Heart left ventricle (tissue), 16 donors: ENCODE data around the gene HS3ST2. TPM values are rescaled to one million over a fixed set of nuclear protein-coding genes. Genes with fewer than 3 reads are reported as not detected.

Source experiments
- ATAC-seq, 4 donors: fragments of 200-7000 bp; cut with Tn5 transposase; one replicate each; pipeline ENCODE4 v1.9.1; 2020 to 2022; ENCODE audit warnings: moderate library complexity in 4 of 4, mild to moderate bottlenecking in 3 of 4, moderate number of reproducible peaks in 1 of 4
- DNase-seq, 5 donors: peaks; one replicate each; pipeline ENCODE4 v3.0.0-alpha.2; 2020
- H3K27ac ChIP-seq, 12 donors: fragments of 200-600 bp; sonication (generic) in 4 of 12; one replicate each; pipeline versions ENCODE4 v1.5.0 to v1.8.0; 2016 to 2022; ENCODE audit warnings: mild to moderate bottlenecking in 2 of 12
- H3K27me3 ChIP-seq, 9 donors: fragments of 200-600 bp; sonication (generic) in 2 of 9; one replicate each; pipeline versions ENCODE4 v1.5.1 to v1.8.0; 2016 to 2022; ENCODE audit warnings: mild to moderate bottlenecking in 3 of 9
- H3K36me3 ChIP-seq, 9 donors: fragments of 200-600 bp; sonication (generic) in 2 of 9; one replicate each; pipeline versions ENCODE4 v1.5.0 to v1.8.0; 2018 to 2022; ENCODE audit warnings: mild to moderate bottlenecking in 2 of 9
- H3K4me1 ChIP-seq, 12 donors: fragments of 200-600 bp; sonication (generic) in 4 of 12; one replicate each; pipeline versions ENCODE4 v1.5.0 to v1.8.0; 2016 to 2022; ENCODE audit warnings: mild to moderate bottlenecking in 3 of 12
- H3K4me3 ChIP-seq, 12 donors: fragments of 200-600 bp; sonication (generic) in 4 of 12; one replicate each; pipeline versions ENCODE4 v1.5.0 to v1.8.0; 2017 to 2022; ENCODE audit warnings: mild to moderate bottlenecking in 9 of 12, moderate library complexity in 4 of 12
- H3K9me3 ChIP-seq, 12 donors: fragments of 200-600 bp; sonication (generic) in 4 of 12; one replicate each; pipeline versions ENCODE4 v1.5.0 to v1.8.0; 2016 to 2022; ENCODE audit warnings: mild to moderate bottlenecking in 1 of 12
- POLR2A ChIP-seq, 2 donors: fragments of 450-650 bp; IDR thresholded peaks; one replicate each; pipeline ENCODE4 v1.6.1; 2017; ENCODE audit warnings: antibody characterized with exemption in 2 of 2, mild to moderate bottlenecking in 2 of 2, moderate library complexity in 2 of 2
- WGBS, 4 donors: extraction: QIAGEN DNeasy Blood & Tissue Kit in 2 of 4; methylation state at CpG; one replicate each; pipeline versions ENCODE4 v1.1.5 to v1.1.7; 2013 to 2018; 5-methylcytosine and 5-hydroxymethylcytosine counted together
- intact Hi-C, 10 donors: fragments of 100-400 bp; cut with DNase I; formaldehyde crosslinking; loops; one replicate each; pipeline versions ENCODE4 v1.11.1 to v1.14.2; 2022
- polyA plus RNA-seq, 2 donors: library from polyadenylated mRNA; stranded (reverse); fragments of 200-250 nt; gene quantifications; one replicate each; pipeline ENCODE4 v1.2.3, GENCODE V29; 2013
- total RNA-seq, 9 donors: library from RNA; depleted of rRNA in 2 of 9; stranded (reverse); fragments of >200 nt in 2 of 9; fragmentation: NEBNext Ultra II Directional in 3 of 9; extraction: Animal tissue kit (Norgen Biotek cat#: 25700) in 3 of 9; gene quantifications; one replicate each; pipeline versions ENCODE4 v1.1.0 to v1.2.4, GENCODE V29; 2016 to 2023
- TF ChIP-seq, protein P1 (sequence below), 12 donors: fragments of 200-600 bp; sonication (generic) in 4 of 12; IDR thresholded peaks; one replicate each; pipeline versions ENCODE4 v1.5.0 to v1.8.0; 2018 to 2022; ENCODE audit warnings: antibody characterized with exemption in 12 of 12, mild to moderate bottlenecking in 5 of 12
- donor health status: ischemic (EF 13 %, LVEDD 7.1; RV severe dilation, severe dysfunction).
- donor health status: healthy with polysubstance abuse.
- donor health status: DM: no; HTN: yes; CAD: no.
- donor health status: DM: no; HTN: no; CAD: no.
- donor health status: ischemic (EF 25% LVEDD 6.9; RV normal size, moderate dysfunction).
- donor health status: ischemic (EF 25% LVEDD 5.7; RV mildly dilated, moderate dysfunction).
- donor health status: healthy.
- donor health status: DM: yes; HTN: yes; CAD: no.
- donor health status: ischemic (EF 35%, LVEDD 5.7; RV mildly dilated, moderate dysfunction).
- donor health status: nonischemic (EF 11% LVEDD 7.7; RV severe dilation, severe dysfunction).
- donor health status: DM: yes; HTN: yes; CAD: no.
- donor health status: PGD.
- donor health status: ischemic (EF 29% LVEDD 5.4; RV normal size, mild dysfunction).
- donor health status: nonischemic (EF 23%, LVEDD 6.1; RV moderate dilation, normal function).

HS3ST2 gene
- total and polyA plus RNA-seq, 11 donors: 0.08 to 4.3 (median 0.20) TPM

GRCh38 chr16:22882981-22883380 is 69.0 kb downstream of the HS3ST2 start:
- TF ChIP-seq, protein P1, sequence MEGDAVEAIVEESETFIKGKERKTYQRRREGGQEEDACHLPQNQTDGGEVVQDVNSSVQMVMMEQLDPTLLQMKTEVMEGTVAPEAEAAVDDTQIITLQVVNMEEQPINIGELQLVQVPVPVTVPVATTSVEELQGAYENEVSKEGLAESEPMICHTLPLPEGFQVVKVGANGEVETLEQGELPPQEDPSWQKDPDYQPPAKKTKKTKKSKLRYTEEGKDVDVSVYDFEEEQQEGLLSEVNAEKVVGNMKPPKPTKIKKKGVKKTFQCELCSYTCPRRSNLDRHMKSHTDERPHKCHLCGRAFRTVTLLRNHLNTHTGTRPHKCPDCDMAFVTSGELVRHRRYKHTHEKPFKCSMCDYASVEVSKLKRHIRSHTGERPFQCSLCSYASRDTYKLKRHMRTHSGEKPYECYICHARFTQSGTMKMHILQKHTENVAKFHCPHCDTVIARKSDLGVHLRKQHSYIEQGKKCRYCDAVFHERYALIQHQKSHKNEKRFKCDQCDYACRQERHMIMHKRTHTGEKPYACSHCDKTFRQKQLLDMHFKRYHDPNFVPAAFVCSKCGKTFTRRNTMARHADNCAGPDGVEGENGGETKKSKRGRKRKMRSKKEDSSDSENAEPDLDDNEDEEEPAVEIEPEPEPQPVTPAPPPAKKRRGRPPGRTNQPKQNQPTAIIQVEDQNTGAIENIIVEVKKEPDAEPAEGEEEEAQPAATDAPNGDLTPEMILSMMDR (IDR thresholded peaks at IDR 0.05): no peak
- no peak for TF ChIP-seq POLR2A (IDR thresholded peaks at IDR 0.05)

GRCh38 chr16:22885951-22886350 is 72.0 kb downstream of the HS3ST2 start:
- no peak for ATAC-seq
- no peak for DNase-seq
- WGBS, 4 donors: 80 to 85% (median 82%) methylated on average over 3 of the region's 3 CpGs
- TF ChIP-seq, protein P1 (IDR thresholded peaks at IDR 0.05): no peak
- H3K4me1 ChIP-seq: no peaks in the 10 kb centered on the region
- no peaks in the 10 kb centered on the region for H3K36me3 ChIP-seq
- H3K9me3 ChIP-seq: no peaks in the 10 kb centered on the region
- H3K27me3 ChIP-seq: peaks cover 0 to 15% (median 0%) of the 10 kb centered on the region in 9 donors
- no peak overlapping the region for H3K4me3 ChIP-seq
- intact Hi-C loops: no loop called here
- no peak overlapping the region for H3K27ac ChIP-seq

More at GRCh38 chr16:22882981-22883380, 69.0 kb downstream of the HS3ST2 start:
- no peak for ATAC-seq
- no peak overlapping the region for H3K27ac ChIP-seq
- no peak overlapping the region for H3K4me3 ChIP-seq
- H3K36me3 ChIP-seq: no peaks in the 10 kb centered on the region
- no peaks in the 10 kb centered on the region for H3K4me1 ChIP-seq
- no peaks in the 10 kb centered on the region for H3K9me3 ChIP-seq
- H3K27me3 ChIP-seq: peaks cover 0 to 15% (median 0%) of the 10 kb centered on the region in 9 donors
- intact Hi-C loops: no loop called here
- DNase-seq: no peak

DNA sequence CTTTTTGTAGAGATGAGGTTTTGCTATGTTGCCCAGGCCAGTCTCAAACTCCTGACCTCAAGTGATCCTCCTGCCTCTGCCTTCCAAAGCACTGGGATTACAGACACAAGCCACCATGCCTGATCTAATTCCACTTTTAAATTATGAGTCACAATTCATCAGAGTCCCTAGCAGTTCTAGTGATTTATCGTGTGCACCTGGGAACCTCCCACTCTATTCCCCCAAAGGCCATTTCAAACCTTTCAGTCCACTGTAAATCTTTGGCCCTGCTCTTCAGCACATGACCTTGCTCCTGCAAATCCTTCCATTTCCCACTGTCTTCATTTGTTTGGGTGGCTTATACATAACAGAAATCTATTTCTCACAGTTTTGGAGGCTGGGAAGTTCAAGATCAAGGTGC is 73.0 kb downstream of the HS3ST2 start:
- no peaks in the 10 kb centered on the region for H3K4me1 ChIP-seq
- intact Hi-C loops: no loop called here
- H3K27me3 ChIP-seq: peaks cover 0 to 9% (median 0%) of the 10 kb centered on the region in 9 donors
- TF ChIP-seq, protein P1 (IDR thresholded peaks at IDR 0.05): no peak
- TF ChIP-seq POLR2A (IDR thresholded peaks at IDR 0.05): no peak
- ATAC-seq (no peak), DNase-seq (no peak)
- H3K4me3 ChIP-seq: no peak overlapping the region
- no peaks in the 10 kb centered on the region for H3K36me3 ChIP-seq
- 83 to 84% (median 84%) methylated on average over 1 of the region's 1 CpG for whole genome bisulfite sequencing, 4 donors
- no peak overlapping the region for H3K27ac ChIP-seq
- H3K9me3 ChIP-seq: no peaks in the 10 kb centered on the region

- no peak for TF ChIP-seq POLR2A (IDR thresholded peaks at IDR 0.05)
- TF ChIP-seq, protein P1 (IDR thresholded peaks at IDR 0.05): no peak
- no peak overlapping the region for H3K4me3 ChIP-seq
- intact Hi-C loops: no loop called here
- WGBS, 4 donors: 73 to 77% (median 74%) methylated on average over 6 of the region's 6 CpGs
- H3K27me3 ChIP-seq: peaks cover 0 to 9% (median 0%) of the 10 kb centered on the region in 9 donors
- H3K9me3 ChIP-seq: no peaks in the 10 kb centered on the region
- H3K27ac ChIP-seq: no peak overlapping the region
- DNase-seq (no peak), ATAC-seq (no peak)
- H3K4me1 ChIP-seq: no peaks in the 10 kb centered on the region
- H3K36me3 ChIP-seq: no peaks in the 10 kb centered on the region
Measured at GRCh38 chr16:22887445-22887844, 73.5 kb downstream of the HS3ST2 start.
